Esophagus muscularis mucosa (tissue), 4 donors: ENCODE results near the gene TRERF1. TPM values are rescaled to one million over a fixed set of nuclear protein-coding genes. Genes with fewer than 3 reads are reported as not detected.

Experiments
- DNase-seq: peaks from one replicate; pipeline ENCODE4 v3.0.0-alpha.2; 2017; ENCODE audit errors: extremely low spot score
- H3K27ac ChIP-seq, 4 donors: fragments of 200-600 bp; sonication (generic); replicated peaks in 1 of 4; 1 replicate in 3 of 4; 2 replicates in 1 of 4; pipeline ENCODE4 v1.5.1; 2016 to 2019; ENCODE audit warnings: mild to moderate bottlenecking in 1 of 4
- H3K27me3 ChIP-seq, 4 donors: fragments of 200-600 bp; sonication (generic); one replicate each; pipeline versions ENCODE4 v1.5.1 to v1.6.0; 2016 to 2019
- H3K36me3 ChIP-seq, 4 donors: fragments of 200-600 bp; sonication (generic); one replicate each; pipeline ENCODE4 v1.5.1; 2016 to 2019
- H3K4me1 ChIP-seq, 4 donors: fragments of 200-600 bp; sonication (generic); one replicate each; pipeline ENCODE4 v1.5.1; 2016 to 2019
- H3K4me3 ChIP-seq, 4 donors: fragments of 200-600 bp; sonication (generic); 1 replicate in 2 of 4; 2 replicates in 2 of 4; pipeline ENCODE4 v1.5.1; 2016 to 2019; ENCODE audit warnings: mild to moderate bottlenecking in 4 of 4, moderate library complexity in 1 of 4
- H3K9me3 ChIP-seq, 4 donors: fragments of 200-600 bp; sonication (generic); 1 replicate in 3 of 4; 2 replicates in 1 of 4; pipeline ENCODE4 v1.5.1; 2016 to 2019
- CTCF ChIP-seq, 3 experiments: fragments of 200-600 bp in 2 of 3; fragments of 450-650 bp in 1 of 3; sonication (generic) in 2 of 3; IDR thresholded peaks; one replicate each; pipeline ENCODE4 v1.5.1; 2017 to 2019; ENCODE audit warnings: antibody characterized with exemption in 3 of 3, mild to moderate bottlenecking in 2 of 3, moderate library complexity in 1 of 3
- EP300 ChIP-seq: sonication (generic); formaldehyde crosslinking; IDR thresholded peaks from one replicate; pipeline ENCODE4 v1.6.1; 2017; ENCODE audit warnings: antibody characterized with exemption
- POLR2A ChIP-seq: fragments of 450-650 bp; IDR thresholded peaks from one replicate; pipeline ENCODE4 v1.6.1; 2017; ENCODE audit warnings: antibody characterized with exemption, moderate library complexity, mild to moderate bottlenecking, low read depth
- POLR2AphosphoS5 ChIP-seq, 2 donors: sonication (generic); formaldehyde crosslinking; IDR thresholded peaks; one replicate each; pipeline ENCODE4 v1.6.1; 2017; ENCODE audit warnings: antibody characterized with exemption in 2 of 2
- WGBS: methylation state at CpG from one replicate; pipeline ENCODE4 v1.1.5; 2018; 5-methylcytosine and 5-hydroxymethylcytosine counted together
- intact Hi-C: fragments of 100-400 bp; cut with DNase I; formaldehyde crosslinking; loops from one replicate; pipeline ENCODE4 v1.15.1; 2023
- total RNA-seq, 4 donors: library from RNA; depleted of rRNA; stranded (reverse); fragments of >200 nt; gene quantifications; one replicate each; pipeline versions ENCODE4 v1.1.0 to v1.2.1, GENCODE V29; 2016

Gene TRERF1
- total RNA-seq, 4 donors from 2014 or later = 4.6 to 8.6 (median 6.4) TPM

DNA sequence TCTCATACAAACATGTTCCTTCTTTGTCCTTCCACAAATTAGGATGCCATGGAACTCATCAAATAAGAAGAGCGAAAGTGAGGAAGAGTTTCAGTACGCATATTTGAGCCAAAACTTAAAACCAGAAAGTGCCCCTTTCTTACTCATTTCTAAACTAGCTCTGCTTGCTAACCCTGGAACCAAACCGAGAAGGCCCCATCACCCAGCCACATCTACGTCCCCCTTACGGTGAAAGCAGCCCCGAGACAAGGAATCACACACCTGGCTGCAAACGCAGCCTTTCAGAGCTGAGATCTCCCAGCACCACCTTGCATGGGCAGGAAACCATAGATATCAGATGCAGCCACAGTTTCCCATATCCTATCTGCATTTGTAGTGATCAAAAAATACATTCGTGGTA lies 28.5 kb downstream of the TRERF1 start:
- Histone ChIP-seq H3K9me3 (no peaks in the 10 kb centered on the region), H3K36me3 (no peaks in the 10 kb centered on the region), H3K4me1 (peaks cover 5 to 11% (median 7%) of the 10 kb centered on the region in 4 donors), H3K27me3 (no peaks in the 10 kb centered on the region), H3K4me3 (no peak overlapping the region), H3K27ac (no peak overlapping the region)
- TF ChIP-seq POLR2A (no peak), EP300 (no peak), POLR2AphosphoS5 (IDR thresholded peaks at IDR 0.05) (no peak), CTCF (IDR thresholded peaks at IDR 0.05) (no peak)
- 88% methylated on average over 8 of the region's 8 CpGs for WGBS
- no peak for DNase-seq
- intact Hi-C loops = no loop called here

- intact Hi-C loops = no loop called here
- DNase-seq = no peak
- H3K4me1 ChIP-seq = peaks cover 0 to 19% (median 15%) of the 10 kb centered on the region in 4 donors
- H3K27ac ChIP-seq = no peak overlapping the region
- no peaks in the 10 kb centered on the region for H3K9me3 ChIP-seq
- no peaks in the 10 kb centered on the region for H3K27me3 ChIP-seq
- 100% methylated on average over 3 of the region's 3 CpGs for WGBS
- TF ChIP-seq EP300 = no peak
- TF ChIP-seq POLR2AphosphoS5 (IDR thresholded peaks at IDR 0.05) = no peak
- TF ChIP-seq CTCF (IDR thresholded peaks at IDR 0.05) = no peak
- no peak for TF ChIP-seq POLR2A
- H3K4me3 ChIP-seq = no peak overlapping the region
- no peaks in the 10 kb centered on the region for H3K36me3 ChIP-seq
Measured at GRCh38 chr6:42420741-42421140, 31.0 kb downstream of the TRERF1 start.

DNA sequence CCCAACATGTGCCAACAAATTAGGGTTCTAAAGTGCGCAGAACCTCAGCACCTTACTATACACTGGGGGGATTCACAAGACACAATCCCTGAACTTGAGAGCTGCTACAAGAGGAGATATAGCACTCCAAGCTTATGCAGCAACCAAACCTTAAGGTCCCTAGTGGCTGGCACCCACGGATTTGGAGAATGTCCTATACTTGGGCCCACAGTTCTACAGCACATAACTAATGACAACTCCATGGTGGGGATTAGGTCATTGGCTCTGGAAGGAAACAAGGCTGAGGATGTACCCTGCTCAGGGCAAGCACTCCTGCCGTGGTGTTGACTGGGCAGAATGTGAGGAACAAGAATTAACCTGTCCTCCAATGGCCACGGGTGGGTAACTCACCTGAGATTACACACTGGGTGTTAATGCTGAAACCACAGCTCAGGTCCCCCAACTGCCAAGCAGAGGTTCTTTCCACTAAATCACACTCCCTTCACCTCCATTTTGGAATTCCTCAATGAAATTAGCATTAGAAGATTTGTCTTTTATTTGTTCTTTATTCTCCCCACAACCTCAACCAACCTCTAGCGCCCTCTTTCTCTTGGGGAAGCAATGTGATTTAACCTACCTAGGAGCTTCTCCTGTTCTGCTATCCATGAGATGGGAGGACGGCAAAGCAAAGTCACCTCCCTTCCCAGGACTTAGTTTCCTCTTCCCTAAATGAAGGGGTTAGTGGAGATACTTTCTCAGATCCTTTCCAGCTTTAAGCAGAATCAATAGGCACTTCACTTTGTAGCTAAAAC lies 32.0 kb downstream of the TRERF1 start:
- no peak for DNase-seq
- H3K4me1 ChIP-seq = peaks cover 0 to 19% (median 15%) of the 10 kb centered on the region in 4 donors
- intact Hi-C loops = no loop called here
- no peak overlapping the region for H3K27ac ChIP-seq
- no peaks in the 10 kb centered on the region for H3K36me3 ChIP-seq
- no peaks in the 10 kb centered on the region for H3K9me3 ChIP-seq
- WGBS = 91% methylated on average over 6 of the region's 6 CpGs
- TF ChIP-seq POLR2A (no peak), POLR2AphosphoS5 (IDR thresholded peaks at IDR 0.05) (no peak), CTCF (IDR thresholded peaks at IDR 0.05) (no peak), EP300 (no peak)
- H3K4me3 ChIP-seq = no peak overlapping the region
- no peaks in the 10 kb centered on the region for H3K27me3 ChIP-seq

DNA sequence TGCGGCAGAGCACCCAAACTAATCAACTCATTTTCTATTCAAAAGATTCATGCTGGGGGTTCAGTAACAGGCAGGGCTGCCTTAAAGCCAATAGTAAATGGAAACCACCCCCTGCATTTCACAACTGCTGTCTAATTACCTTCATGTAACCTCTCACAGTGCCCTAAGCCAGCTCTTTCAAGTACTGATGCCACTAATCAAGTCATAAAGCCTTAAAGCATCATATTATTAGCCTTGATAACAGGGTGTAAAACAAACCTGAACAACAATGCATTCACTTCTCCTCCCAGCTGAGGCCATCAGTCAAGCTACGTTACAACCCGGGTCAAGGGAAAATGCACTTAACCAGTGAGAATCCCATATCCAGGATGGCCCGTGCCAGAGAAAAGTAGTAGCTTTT lies 33.0 kb downstream of the TRERF1 start:
- no peak overlapping the region for H3K27ac ChIP-seq
- H3K4me3 ChIP-seq = no peak overlapping the region
- no peaks in the 10 kb centered on the region for H3K27me3 ChIP-seq
- intact Hi-C loops = no loop called here
- H3K4me1 ChIP-seq = peaks cover 0 to 19% (median 15%) of the 10 kb centered on the region in 4 donors
- no peaks in the 10 kb centered on the region for H3K9me3 ChIP-seq
- WGBS = 85% methylated on average over 3 of the region's 4 CpGs
- no peaks in the 10 kb centered on the region for H3K36me3 ChIP-seq
- TF ChIP-seq CTCF (IDR thresholded peaks at IDR 0.05) = no peak
- TF ChIP-seq EP300 = no peak
- TF ChIP-seq POLR2AphosphoS5 (IDR thresholded peaks at IDR 0.05) = no peak
- TF ChIP-seq POLR2A = no peak
- DNase-seq = no peak
